HL-60 (cell line): ENCODE results near the gene HHATL.

Experiments used
- SPI1 ChIP-seq: IDR thresholded peaks from 2 replicates; pipeline ENCODE4 v1.6.1; 2012; ENCODE audit warnings: low read depth, mild to moderate bottlenecking, borderline replicate concordance
- TF ChIP-seq, protein P1 (sequence below): IDR thresholded peaks from one replicate; pipeline ENCODE4 v1.5.1; 2011; ENCODE audit warnings: low read length, control low read depth, inconsistent platforms; ENCODE audit not compliant: insufficient read depth
- TF ChIP-seq, protein P2 (sequence below): IDR thresholded peaks from 2 replicates; pipeline ENCODE4 v1.6.1; 2012; ENCODE audit warnings: low read depth; ENCODE audit not compliant: insufficient replicate concordance

DNA sequence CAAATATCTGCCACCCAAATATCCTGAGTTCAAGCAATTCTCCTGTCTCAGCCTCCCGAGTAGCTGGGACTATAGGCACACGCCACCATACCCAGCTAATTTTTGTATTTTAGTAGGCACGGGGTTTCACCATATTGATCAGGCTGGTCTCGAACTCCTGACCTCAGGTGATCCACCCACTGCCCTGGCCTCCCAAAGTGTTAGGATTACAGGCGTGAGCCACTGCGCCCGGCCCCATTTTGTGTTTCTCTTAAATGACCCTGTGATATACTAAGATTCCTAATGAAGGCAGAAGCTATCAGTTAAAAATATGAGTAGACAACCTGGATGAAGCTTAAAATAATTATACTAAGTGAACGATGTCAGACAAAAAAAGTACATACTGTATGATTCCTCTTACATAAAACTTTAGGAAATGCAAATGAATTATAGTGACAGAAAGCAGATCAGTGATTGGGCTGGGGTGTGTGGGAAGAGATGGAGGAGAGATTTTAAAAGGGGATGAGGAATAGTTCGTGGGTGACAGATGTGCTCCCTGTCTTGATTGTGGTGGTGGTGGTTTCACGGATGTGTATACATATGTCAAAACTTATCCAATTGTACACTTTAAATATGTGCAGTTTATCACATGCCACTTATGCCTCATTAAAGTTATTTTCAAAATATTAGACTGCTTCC lies 21.1 kb downstream of the HHATL start:
- TF ChIP-seq, protein P1, sequence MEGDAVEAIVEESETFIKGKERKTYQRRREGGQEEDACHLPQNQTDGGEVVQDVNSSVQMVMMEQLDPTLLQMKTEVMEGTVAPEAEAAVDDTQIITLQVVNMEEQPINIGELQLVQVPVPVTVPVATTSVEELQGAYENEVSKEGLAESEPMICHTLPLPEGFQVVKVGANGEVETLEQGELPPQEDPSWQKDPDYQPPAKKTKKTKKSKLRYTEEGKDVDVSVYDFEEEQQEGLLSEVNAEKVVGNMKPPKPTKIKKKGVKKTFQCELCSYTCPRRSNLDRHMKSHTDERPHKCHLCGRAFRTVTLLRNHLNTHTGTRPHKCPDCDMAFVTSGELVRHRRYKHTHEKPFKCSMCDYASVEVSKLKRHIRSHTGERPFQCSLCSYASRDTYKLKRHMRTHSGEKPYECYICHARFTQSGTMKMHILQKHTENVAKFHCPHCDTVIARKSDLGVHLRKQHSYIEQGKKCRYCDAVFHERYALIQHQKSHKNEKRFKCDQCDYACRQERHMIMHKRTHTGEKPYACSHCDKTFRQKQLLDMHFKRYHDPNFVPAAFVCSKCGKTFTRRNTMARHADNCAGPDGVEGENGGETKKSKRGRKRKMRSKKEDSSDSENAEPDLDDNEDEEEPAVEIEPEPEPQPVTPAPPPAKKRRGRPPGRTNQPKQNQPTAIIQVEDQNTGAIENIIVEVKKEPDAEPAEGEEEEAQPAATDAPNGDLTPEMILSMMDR, result no peak
- TF ChIP-seq SPI1, result no peak
- TF ChIP-seq, protein P2, sequence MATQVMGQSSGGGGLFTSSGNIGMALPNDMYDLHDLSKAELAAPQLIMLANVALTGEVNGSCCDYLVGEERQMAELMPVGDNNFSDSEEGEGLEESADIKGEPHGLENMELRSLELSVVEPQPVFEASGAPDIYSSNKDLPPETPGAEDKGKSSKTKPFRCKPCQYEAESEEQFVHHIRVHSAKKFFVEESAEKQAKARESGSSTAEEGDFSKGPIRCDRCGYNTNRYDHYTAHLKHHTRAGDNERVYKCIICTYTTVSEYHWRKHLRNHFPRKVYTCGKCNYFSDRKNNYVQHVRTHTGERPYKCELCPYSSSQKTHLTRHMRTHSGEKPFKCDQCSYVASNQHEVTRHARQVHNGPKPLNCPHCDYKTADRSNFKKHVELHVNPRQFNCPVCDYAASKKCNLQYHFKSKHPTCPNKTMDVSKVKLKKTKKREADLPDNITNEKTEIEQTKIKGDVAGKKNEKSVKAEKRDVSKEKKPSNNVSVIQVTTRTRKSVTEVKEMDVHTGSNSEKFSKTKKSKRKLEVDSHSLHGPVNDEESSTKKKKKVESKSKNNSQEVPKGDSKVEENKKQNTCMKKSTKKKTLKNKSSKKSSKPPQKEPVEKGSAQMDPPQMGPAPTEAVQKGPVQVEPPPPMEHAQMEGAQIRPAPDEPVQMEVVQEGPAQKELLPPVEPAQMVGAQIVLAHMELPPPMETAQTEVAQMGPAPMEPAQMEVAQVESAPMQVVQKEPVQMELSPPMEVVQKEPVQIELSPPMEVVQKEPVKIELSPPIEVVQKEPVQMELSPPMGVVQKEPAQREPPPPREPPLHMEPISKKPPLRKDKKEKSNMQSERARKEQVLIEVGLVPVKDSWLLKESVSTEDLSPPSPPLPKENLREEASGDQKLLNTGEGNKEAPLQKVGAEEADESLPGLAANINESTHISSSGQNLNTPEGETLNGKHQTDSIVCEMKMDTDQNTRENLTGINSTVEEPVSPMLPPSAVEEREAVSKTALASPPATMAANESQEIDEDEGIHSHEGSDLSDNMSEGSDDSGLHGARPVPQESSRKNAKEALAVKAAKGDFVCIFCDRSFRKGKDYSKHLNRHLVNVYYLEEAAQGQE, result no peak
